ENCODE results near the gene BACH2. TPM values are rescaled to one million over a fixed set of nuclear protein-coding genes. Genes with fewer than 3 reads are reported as not detected.

The BACH2 gene
- total and polyA plus RNA-seq, 2 of the 4 experiments (the other 2 are of a cell fraction): 1.3 to 1.4 TPM

DNA sequence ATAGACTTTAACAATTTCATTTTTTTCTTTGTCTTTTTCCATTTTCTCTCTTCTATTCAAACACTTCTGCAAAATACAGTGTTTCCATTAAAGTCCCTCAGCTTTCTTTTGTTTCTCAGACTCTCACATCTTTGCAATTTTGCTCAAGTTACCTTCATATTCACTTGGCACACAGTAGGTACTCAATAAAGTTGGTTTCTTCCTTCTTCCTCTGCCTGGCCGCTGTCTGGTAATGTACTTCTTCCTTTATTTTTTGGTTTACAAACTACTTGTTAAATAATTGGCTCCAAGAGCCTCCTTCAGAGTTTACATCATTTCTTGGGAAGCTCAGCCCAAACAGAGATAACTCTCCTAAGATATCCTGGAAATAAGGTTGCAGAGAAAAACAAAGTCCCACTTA lies 321.3 kb downstream of the BACH2 start:
- Histone ChIP-seq H2AK9ac (replicated peaks; ENCODE audit: low read depth, low read length, poor library complexity) (no peak overlapping the region), H2AFZ (replicated peaks; ENCODE audit: low read length, poor library complexity) (no peak overlapping the region), H3K79me1 (ENCODE audit: low read depth in 1 of 2, low read length in 2 of 2) (no peaks in the 10 kb centered on the region), H2BK15ac (ENCODE audit: low read depth, low read length) (no peak overlapping the region), H3K27me3 (ENCODE audit: control insufficient read depth, insufficient read depth, low read length) (no peaks in the 10 kb centered on the region), H3K23ac (ENCODE audit: low read depth, low read length) (no peak overlapping the region), H4K5ac (ENCODE audit: low read depth, low read length) (no peak overlapping the region), H3K36me3 (ENCODE audit: control insufficient read depth, insufficient read depth, low read length) (no peaks in the 10 kb centered on the region), H3K4me2 (ENCODE audit: low read depth, low read length) (no peak overlapping the region), H3K18ac (ENCODE audit: low read depth, low read length) (no peak overlapping the region), H3K27ac (ENCODE audit: insufficient read depth, low read length) (no peak overlapping the region), H3K9me3 (ENCODE audit: control insufficient read depth, insufficient read depth, low read length) (no peaks in the 10 kb centered on the region), H2BK20ac (ENCODE audit: low read depth, low read length) (no peak overlapping the region), H2BK5ac (ENCODE audit: low read depth, low read length, poor library complexity, severe bottlenecking) (no peak overlapping the region), H2BK120ac (ENCODE audit: low read depth, low read length) (no peak overlapping the region), H4K20me1 (ENCODE audit: insufficient read depth, low read length) (no peaks in the 10 kb centered on the region), H3K4me1 (ENCODE audit: control insufficient read depth, insufficient read depth, low read length) (peaks cover 4% of the 10 kb centered on the region; the same call in 1 of the 2 replicates), H3K4ac (ENCODE audit: low read depth, low read length) (no peak overlapping the region), H3K4me3 (ENCODE audit: insufficient read depth, low read depth, low read length) (no peak overlapping the region), H2AK5ac (ENCODE audit: low read depth, low read length) (no peak overlapping the region), H4K91ac (ENCODE audit: insufficient read depth, low read depth, low read length) (no peak overlapping the region), H3K9me1 (ENCODE audit: insufficient read depth, low read length) (no peaks in the 10 kb centered on the region; the same call in 1 of the 2 replicates), H3K9ac (ENCODE audit: low read depth, low read length) (no peak overlapping the region), H4K8ac (ENCODE audit: low read depth in 2 of 2, low read length in 2 of 2) (no peak overlapping the region), H3K14ac (replicated peaks; ENCODE audit: low read depth, low read length) (no peak overlapping the region), H3K56ac (ENCODE audit: extremely low read depth, insufficient read depth, low read length) (no peak overlapping the region)
- ChIA-PET CTCF (interaction anchor here (0.8 to 1.5 kb wide), 2 partner anchors 11 to 35 kb away, joined by 3 to 4 read pairs; no protein-coding TSS in a partner anchor), POLR2A (ENCODE audit: unreplicated experiment) (no interaction called here)
- no CpG with 5 or more reads among the region's 1 CpG for WGBS, 2 experiments (ENCODE audit: extremely low coverage in 2 of 2, insufficient read length in 1 of 2)
- intact Hi-C loops (cut with micrococcal nuclease): no loop called here
- ATAC-seq (ENCODE audit: low read depth) (no peak), DNase-seq (no peak)
- BruUV-seq (replicated peaks): no TSS peak
- dilution Hi-C loops (cut with HindIII; ENCODE audit: low sequenced_read_pairs, unreplicated experiment): no loop called here
- in situ Hi-C loops (cut with MboI; ENCODE audit: low sequenced_read_pairs): loop anchor here (10.0 kb wide), 2 partner anchors 119 to 309 kb away; no protein-coding TSS in a partner anchor
- TF ChIP-seq, protein P1, sequence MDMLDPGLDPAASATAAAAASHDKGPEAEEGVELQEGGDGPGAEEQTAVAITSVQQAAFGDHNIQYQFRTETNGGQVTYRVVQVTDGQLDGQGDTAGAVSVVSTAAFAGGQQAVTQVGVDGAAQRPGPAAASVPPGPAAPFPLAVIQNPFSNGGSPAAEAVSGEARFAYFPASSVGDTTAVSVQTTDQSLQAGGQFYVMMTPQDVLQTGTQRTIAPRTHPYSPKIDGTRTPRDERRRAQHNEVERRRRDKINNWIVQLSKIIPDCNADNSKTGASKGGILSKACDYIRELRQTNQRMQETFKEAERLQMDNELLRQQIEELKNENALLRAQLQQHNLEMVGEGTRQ (IDR thresholded peaks at IDR 0.05; ENCODE audit: low read depth, low read length): no peak
- TF ChIP-seq RAD21 (IDR thresholded peaks at IDR 0.05; ENCODE audit: low read length) (no peak), RCOR1 (IDR thresholded peaks at IDR 0.05; ENCODE audit: insufficient replicate concordance, low read length) (no peak), MAFK (IDR thresholded peaks at IDR 0.05; ENCODE audit: low read depth, low read length) (no peak), FOS (IDR thresholded peaks at IDR 0.05; ENCODE audit: low read depth, low read length) (no peak), POLR2A (IDR thresholded peaks at IDR 0.05; ENCODE audit: low read depth, low read length) (no peak), CEBPB (IDR thresholded peaks at IDR 0.05; ENCODE audit: low read depth, low read length) (no peak), MAZ (IDR thresholded peaks at IDR 0.05; ENCODE audit: borderline replicate concordance, low read depth, low read length) (no peak), CHD1 (IDR thresholded peaks at IDR 0.05; ENCODE audit: low read depth, low read length) (no peak), NFE2L2 (IDR thresholded peaks at IDR 0.05; ENCODE audit: low read depth, low read length) (no peak), MXI1 (IDR thresholded peaks at IDR 0.05; ENCODE audit: borderline replicate concordance, low read depth, low read length) (no peak), SMC3 (IDR thresholded peaks at IDR 0.05; ENCODE audit: low read depth, low read length) (no peak), RFX5 (IDR thresholded peaks at IDR 0.05; ENCODE audit: low read depth, low read length) (no peak)
- TF ChIP-seq, protein P2, sequence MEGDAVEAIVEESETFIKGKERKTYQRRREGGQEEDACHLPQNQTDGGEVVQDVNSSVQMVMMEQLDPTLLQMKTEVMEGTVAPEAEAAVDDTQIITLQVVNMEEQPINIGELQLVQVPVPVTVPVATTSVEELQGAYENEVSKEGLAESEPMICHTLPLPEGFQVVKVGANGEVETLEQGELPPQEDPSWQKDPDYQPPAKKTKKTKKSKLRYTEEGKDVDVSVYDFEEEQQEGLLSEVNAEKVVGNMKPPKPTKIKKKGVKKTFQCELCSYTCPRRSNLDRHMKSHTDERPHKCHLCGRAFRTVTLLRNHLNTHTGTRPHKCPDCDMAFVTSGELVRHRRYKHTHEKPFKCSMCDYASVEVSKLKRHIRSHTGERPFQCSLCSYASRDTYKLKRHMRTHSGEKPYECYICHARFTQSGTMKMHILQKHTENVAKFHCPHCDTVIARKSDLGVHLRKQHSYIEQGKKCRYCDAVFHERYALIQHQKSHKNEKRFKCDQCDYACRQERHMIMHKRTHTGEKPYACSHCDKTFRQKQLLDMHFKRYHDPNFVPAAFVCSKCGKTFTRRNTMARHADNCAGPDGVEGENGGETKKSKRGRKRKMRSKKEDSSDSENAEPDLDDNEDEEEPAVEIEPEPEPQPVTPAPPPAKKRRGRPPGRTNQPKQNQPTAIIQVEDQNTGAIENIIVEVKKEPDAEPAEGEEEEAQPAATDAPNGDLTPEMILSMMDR (conservative IDR thresholded peaks at IDR 0.05; ENCODE audit: low read depth, low read length): no peak
- TF ChIP-seq, protein P3, sequence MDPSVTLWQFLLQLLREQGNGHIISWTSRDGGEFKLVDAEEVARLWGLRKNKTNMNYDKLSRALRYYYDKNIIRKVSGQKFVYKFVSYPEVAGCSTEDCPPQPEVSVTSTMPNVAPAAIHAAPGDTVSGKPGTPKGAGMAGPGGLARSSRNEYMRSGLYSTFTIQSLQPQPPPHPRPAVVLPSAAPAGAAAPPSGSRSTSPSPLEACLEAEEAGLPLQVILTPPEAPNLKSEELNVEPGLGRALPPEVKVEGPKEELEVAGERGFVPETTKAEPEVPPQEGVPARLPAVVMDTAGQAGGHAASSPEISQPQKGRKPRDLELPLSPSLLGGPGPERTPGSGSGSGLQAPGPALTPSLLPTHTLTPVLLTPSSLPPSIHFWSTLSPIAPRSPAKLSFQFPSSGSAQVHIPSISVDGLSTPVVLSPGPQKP (IDR thresholded peaks at IDR 0.05; ENCODE audit: borderline replicate concordance, low read depth, low read length): no peak
